Endothelial cell of umbilical vein (primary cell): ENCODE data around the gene PNPLA6.
"Not testable (repeated sequence)": the region's sequence is repeated elsewhere in the genome, so short reads cannot be mapped to it uniquely, and the experiment has no call there.

ENCODE experiments used
- EZH2 ChIP-seq: IDR thresholded peaks from 2 replicates; pipeline ENCODE4 v1.6.1; 2012; ENCODE audit warnings: borderline replicate concordance, low read depth, mild to moderate bottlenecking, moderate library complexity, low read length, inconsistent platforms; ENCODE audit not compliant: severe bottlenecking
- POLR2A ChIP-seq: IDR thresholded peaks from 2 replicates; pipeline ENCODE4 v1.6.1; 2012; ENCODE audit warnings: low read depth, mild to moderate bottlenecking, control low read depth, low read length
- TF ChIP-seq, protein P1 (sequence below), 2 donors: IDR thresholded peaks; 1 replicate in 1 of 2; 2 replicates in 1 of 2; pipeline ENCODE4 v1.5.1; 2011; ENCODE audit warnings: low read length in 2 of 2, mild to moderate bottlenecking in 2 of 2, moderate library complexity in 2 of 2, control low read depth in 1 of 2, inconsistent platforms in 1 of 2, low read depth in 1 of 2; ENCODE audit not compliant: insufficient read depth in 1 of 2; ENCODE audit errors: extremely low read depth in 1 of 2

DNA sequence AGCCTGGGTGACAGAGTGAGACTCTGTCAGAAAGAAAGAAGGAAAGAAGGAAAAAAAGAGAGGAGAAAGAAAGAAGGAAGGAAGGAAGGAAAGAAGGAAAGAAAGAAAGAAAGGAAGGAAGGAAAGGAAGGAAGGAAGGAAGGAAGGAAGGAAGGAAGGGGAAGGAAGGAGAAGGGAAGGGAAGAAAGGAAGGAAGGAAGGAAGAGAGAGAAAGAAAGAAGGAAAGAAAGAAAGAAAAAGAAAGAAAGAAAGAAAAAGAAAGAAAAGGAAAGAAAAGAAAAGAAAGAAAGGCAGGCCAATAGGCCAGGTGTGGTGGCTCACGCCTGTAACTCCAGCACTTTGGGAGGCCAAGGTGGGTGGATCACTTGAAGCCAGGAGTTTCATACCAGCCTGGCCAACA, 41.9 kb downstream of the PNPLA6 start:
- TF ChIP-seq, protein P1, sequence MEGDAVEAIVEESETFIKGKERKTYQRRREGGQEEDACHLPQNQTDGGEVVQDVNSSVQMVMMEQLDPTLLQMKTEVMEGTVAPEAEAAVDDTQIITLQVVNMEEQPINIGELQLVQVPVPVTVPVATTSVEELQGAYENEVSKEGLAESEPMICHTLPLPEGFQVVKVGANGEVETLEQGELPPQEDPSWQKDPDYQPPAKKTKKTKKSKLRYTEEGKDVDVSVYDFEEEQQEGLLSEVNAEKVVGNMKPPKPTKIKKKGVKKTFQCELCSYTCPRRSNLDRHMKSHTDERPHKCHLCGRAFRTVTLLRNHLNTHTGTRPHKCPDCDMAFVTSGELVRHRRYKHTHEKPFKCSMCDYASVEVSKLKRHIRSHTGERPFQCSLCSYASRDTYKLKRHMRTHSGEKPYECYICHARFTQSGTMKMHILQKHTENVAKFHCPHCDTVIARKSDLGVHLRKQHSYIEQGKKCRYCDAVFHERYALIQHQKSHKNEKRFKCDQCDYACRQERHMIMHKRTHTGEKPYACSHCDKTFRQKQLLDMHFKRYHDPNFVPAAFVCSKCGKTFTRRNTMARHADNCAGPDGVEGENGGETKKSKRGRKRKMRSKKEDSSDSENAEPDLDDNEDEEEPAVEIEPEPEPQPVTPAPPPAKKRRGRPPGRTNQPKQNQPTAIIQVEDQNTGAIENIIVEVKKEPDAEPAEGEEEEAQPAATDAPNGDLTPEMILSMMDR (IDR thresholded peaks at IDR 0.05; ENCODE audit: extremely low read depth in 1 of 2, insufficient read depth in 1 of 2, low read depth in 1 of 2, low read length in 2 of 2), result not testable (repeated sequence)
- not testable (repeated sequence) for TF ChIP-seq POLR2A, EZH2
